HCT116 (cell line): ENCODE results near the gene ABL2. TPM values are rescaled to one million over a fixed set of nuclear protein-coding genes. Genes with fewer than 3 reads are reported as not detected.
A peak's percentile ranks its signal among the peaks of the same experiment; 100 is the strongest.
"Not testable (repeated sequence)": the region's sequence is repeated elsewhere in the genome, so short reads cannot be mapped to it uniquely, and the experiment has no call there.

Experiments used
- ATAC-seq: fragments of 200-7000 bp; cut with Tn5 transposase; 2 replicates; pipeline ENCODE4 v1.9.1; 2020; ENCODE audit warnings: mild to moderate bottlenecking, moderate library complexity
- BruUV-seq: library from RNA; stranded (reverse); fragments of 400-500 nt; replicated peaks from 2 replicates; lab custom pipeline; 2021; lab: Mats Ljungman, UMichigan
- CTCF ChIA-PET: fragments of 300-600 bp; sonication (Branson Sonifier 250); formaldehyde crosslinking; loops from one replicate; lab custom pipeline; 2021; ENCODE audit warnings: antibody characterized with exemption; lab: Charles Lee
- POLR2A ChIA-PET: fragments of 300-600, 350-600 bp; sonication (Branson Sonifier 250); formaldehyde crosslinking; loops from one replicate; lab custom pipeline; 2021; ENCODE audit warnings: antibody characterized with exemption; lab: Charles Lee
- RAD21 ChIA-PET, 2 experiments: fragments of 300-600 bp; sonication (Branson Sonifier 250); formaldehyde crosslinking; loops; one replicate each; lab custom pipeline; 2023; ENCODE audit warnings: low total read pairs in 2 of 2; ENCODE audit not compliant: uncharacterized antibody in 2 of 2, unreplicated experiment in 2 of 2, low non-redundant PET in 1 of 2; lab: Charles Lee
- DNase-seq: peaks from one replicate; pipeline ENCODE4 v3.0.0-alpha.2; 2010; ENCODE audit warnings: low read depth, low spot score
- H2AFZ ChIP-seq: fragments of 200-600 bp; shearing (Covaris generic), sonication (generic); 2 replicates; pipeline ENCODE4 v1.6.1; 2017; ENCODE audit warnings: low read depth, mixed run types, mixed read lengths, antibody characterized with exemption, low read length; ENCODE audit not compliant: poor library complexity, severe bottlenecking
- H3K27ac ChIP-seq: 2 replicates; pipeline ENCODE4 v1.5.1; 2012; ENCODE audit warnings: low read depth, low read length
- H3K27me3 ChIP-seq: fragments of 200-600 bp; sonication (generic); 2 replicates; pipeline ENCODE4 v1.6.1; 2016; ENCODE audit warnings: mixed run types, low read length, mixed read lengths; ENCODE audit not compliant: insufficient read depth
- H3K36me3 ChIP-seq, 2 experiments: fragments of 200-500 bp in 1 of 2; fragments of 200-600 bp in 1 of 2; sonication (Bioruptor generic) in 1 of 2; sonication (generic) in 1 of 2; 2 replicates each; pipeline versions ENCODE4 v1.5.1 to v1.6.1; 2014 to 2016; ENCODE audit warnings: low read length in 2 of 2, inconsistent platforms in 1 of 2, mixed read lengths in 1 of 2, mixed run types in 1 of 2; ENCODE audit not compliant: insufficient read depth in 2 of 2, control insufficient read depth in 1 of 2
- H3K4me1 ChIP-seq, 2 experiments: fragments of 200-600 bp in 1 of 2; sonication (generic) in 1 of 2; 2 replicates each; pipeline versions ENCODE4 v1.5.1 to v1.6.1; 2012 to 2017; ENCODE audit warnings: low read length in 2 of 2, inconsistent platforms in 1 of 2, mild to moderate bottlenecking in 1 of 2, mixed read lengths in 1 of 2, mixed run types in 1 of 2, moderate library complexity in 1 of 2; ENCODE audit not compliant: insufficient read depth in 2 of 2, control insufficient read depth in 1 of 2
- H3K4me2 ChIP-seq: fragments of 200-600 bp; sonication (generic); 2 replicates; pipeline ENCODE4 v1.6.1; 2017; ENCODE audit warnings: mixed run types, low read length, mixed read lengths
- H3K4me3 ChIP-seq, 2 experiments: fragments of 200-600 bp in 1 of 2; sonication (generic) in 1 of 2; replicated peaks in 1 of 2; 2 replicates each; pipeline ENCODE4 v1.5.1; 2011 to 2016; ENCODE audit warnings: low read length in 2 of 2, control low read depth in 1 of 2, low read depth in 1 of 2, mild to moderate bottlenecking in 1 of 2, mixed read lengths in 1 of 2, mixed run types in 1 of 2
- H3K79me2 ChIP-seq: fragments of 200-600 bp; sonication (generic); 2 replicates; pipeline ENCODE4 v1.6.1; 2017; ENCODE audit warnings: mild to moderate bottlenecking, mixed run types, low read length, moderate library complexity, mixed read lengths; ENCODE audit not compliant: insufficient read depth
- H3K9ac ChIP-seq: fragments of 200-600 bp; sonication (generic); 2 replicates; pipeline ENCODE4 v1.6.1; 2016; ENCODE audit warnings: low read length, mixed read lengths
- H3K9me2 ChIP-seq: fragments of 200-600 bp; sonication (generic), shearing (Covaris generic); 2 replicates; pipeline ENCODE4 v1.6.1; 2017; ENCODE audit warnings: mixed run types, mild to moderate bottlenecking, moderate library complexity; ENCODE audit not compliant: insufficient read depth
- H3K9me3 ChIP-seq, 2 experiments: fragments of 200-500 bp in 1 of 2; fragments of 200-600 bp in 1 of 2; sonication (Bioruptor generic) in 1 of 2; sonication (generic) in 1 of 2; 2 replicates each; pipeline ENCODE4 v1.6.1; 2014 to 2017; ENCODE audit warnings: low read length in 2 of 2, mixed read lengths in 2 of 2, inconsistent platforms in 1 of 2, low read depth in 1 of 2, mild to moderate bottlenecking in 1 of 2, mixed run types in 1 of 2, moderate library complexity in 1 of 2; ENCODE audit not compliant: control insufficient read depth in 1 of 2, insufficient read depth in 1 of 2
- H4K20me1 ChIP-seq: fragments of 200-600 bp; sonication (generic), shearing (Covaris generic); 2 replicates; pipeline ENCODE4 v1.6.1; 2017; ENCODE audit warnings: mixed run types, mild to moderate bottlenecking, moderate library complexity; ENCODE audit not compliant: insufficient read depth
- CEBPB ChIP-seq: IDR thresholded peaks from 2 replicates; pipeline ENCODE4 v1.6.1; 2012; ENCODE audit warnings: low read depth
- EGR1 ChIP-seq: IDR thresholded peaks from 2 replicates; pipeline ENCODE4 v1.6.1; 2012; ENCODE audit warnings: low read depth
- ELF1 ChIP-seq: IDR thresholded peaks from 2 replicates; pipeline ENCODE4 v1.6.1; 2012; ENCODE audit warnings: low read depth, borderline replicate concordance
- EZH2 ChIP-seq: fragments of 200-600 bp; sonication (generic); IDR thresholded peaks from 2 replicates; pipeline ENCODE4 v1.6.1; 2017; ENCODE audit warnings: antibody characterized with exemption, mixed run types
- EZH2phosphoT487 ChIP-seq: fragments of 200-600 bp; IDR thresholded peaks from 2 replicates; pipeline ENCODE4 v1.6.1; 2018; ENCODE audit warnings: antibody characterized with exemption, borderline replicate concordance
- POLR2A ChIP-seq: IDR thresholded peaks from 2 replicates; pipeline ENCODE4 v1.7.0; 2011; ENCODE audit warnings: borderline replicate concordance; ENCODE audit not compliant: insufficient read depth, insufficient read length; ENCODE audit errors: extremely low read depth
- POLR2AphosphoS5 ChIP-seq: IDR thresholded peaks from 2 replicates; pipeline ENCODE4 v1.6.1; 2011; ENCODE audit warnings: mild to moderate bottlenecking, low read depth, low read length, moderate library complexity
- ZNF274 ChIP-seq: fragments of 200-500 bp; sonication (Bioruptor generic); IDR thresholded peaks from 2 replicates; pipeline ENCODE4 v1.6.1; 2014; ENCODE audit warnings: mild to moderate bottlenecking, low read depth, low read length, inconsistent platforms
- intact Hi-C: fragments of 100-400 bp; cut with micrococcal nuclease; formaldehyde crosslinking; loops from 2 replicates; pipeline ENCODE4 v1.10.0; 2022
- total RNA-seq: library from RNA; stranded (reverse); gene quantifications from one replicate; pipeline ENCODE4 v1.2.1, GENCODE V29; 2021; ENCODE audit not compliant: unreplicated experiment
- TF ChIP-seq, protein P1 (sequence below), 3 experiments: fragments of 200-600 bp in 1 of 3; sonication (generic) in 1 of 3; IDR thresholded peaks in 2 of 3; conservative IDR thresholded peaks in 1 of 3; 2 replicates each; pipeline ENCODE4 v1.5.1; 2012 to 2017; ENCODE audit warnings: low read depth in 2 of 3, low read length in 2 of 3, antibody characterized with exemption in 1 of 3, borderline replicate concordance in 1 of 3, control low read depth in 1 of 3, mild to moderate bottlenecking in 1 of 3, mixed read lengths in 1 of 3, mixed run types in 1 of 3, moderate library complexity in 1 of 3; ENCODE audit not compliant: insufficient read depth in 1 of 3
- TF ChIP-seq, protein P2 (sequence below): IDR thresholded peaks from 2 replicates; pipeline ENCODE4 v1.6.1; 2011; ENCODE audit warnings: mild to moderate bottlenecking, low read length, moderate library complexity; ENCODE audit not compliant: insufficient replicate concordance; ENCODE audit errors: extremely low read depth

Gene ABL2
- total RNA-seq, 1 experiment from 2014 or later = 22.9 TPM

DNA sequence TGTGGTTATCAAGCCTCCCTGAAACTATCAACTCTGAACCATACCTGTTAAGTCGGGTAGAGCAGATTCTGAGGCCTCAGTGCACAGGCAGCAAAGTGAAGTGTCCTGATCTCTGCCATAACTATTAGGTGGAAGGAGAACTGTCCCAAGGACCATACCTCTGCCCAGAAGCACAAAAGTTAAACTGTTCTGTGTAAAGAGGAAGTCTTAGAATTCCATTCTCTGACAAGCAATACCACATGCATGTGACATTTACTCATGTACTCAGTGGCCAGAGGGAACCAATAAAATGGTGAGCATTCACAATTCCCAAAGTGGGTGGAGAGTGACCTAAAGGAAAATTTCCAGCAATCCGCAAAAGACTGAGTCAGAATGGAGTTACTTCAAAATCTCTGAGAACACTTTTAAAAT is 86.6 kb downstream of the ABL2 start (continued):
- TF ChIP-seq, protein P1, sequence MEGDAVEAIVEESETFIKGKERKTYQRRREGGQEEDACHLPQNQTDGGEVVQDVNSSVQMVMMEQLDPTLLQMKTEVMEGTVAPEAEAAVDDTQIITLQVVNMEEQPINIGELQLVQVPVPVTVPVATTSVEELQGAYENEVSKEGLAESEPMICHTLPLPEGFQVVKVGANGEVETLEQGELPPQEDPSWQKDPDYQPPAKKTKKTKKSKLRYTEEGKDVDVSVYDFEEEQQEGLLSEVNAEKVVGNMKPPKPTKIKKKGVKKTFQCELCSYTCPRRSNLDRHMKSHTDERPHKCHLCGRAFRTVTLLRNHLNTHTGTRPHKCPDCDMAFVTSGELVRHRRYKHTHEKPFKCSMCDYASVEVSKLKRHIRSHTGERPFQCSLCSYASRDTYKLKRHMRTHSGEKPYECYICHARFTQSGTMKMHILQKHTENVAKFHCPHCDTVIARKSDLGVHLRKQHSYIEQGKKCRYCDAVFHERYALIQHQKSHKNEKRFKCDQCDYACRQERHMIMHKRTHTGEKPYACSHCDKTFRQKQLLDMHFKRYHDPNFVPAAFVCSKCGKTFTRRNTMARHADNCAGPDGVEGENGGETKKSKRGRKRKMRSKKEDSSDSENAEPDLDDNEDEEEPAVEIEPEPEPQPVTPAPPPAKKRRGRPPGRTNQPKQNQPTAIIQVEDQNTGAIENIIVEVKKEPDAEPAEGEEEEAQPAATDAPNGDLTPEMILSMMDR (IDR thresholded peaks at IDR 0.05 in 2 of 3, conservative IDR thresholded peaks at IDR 0.05 in 1 of 3; ENCODE audit: borderline replicate concordance in 1 of 3, insufficient read depth in 1 of 3, low read depth in 2 of 3, low read length in 2 of 3) = no peak

DNA sequence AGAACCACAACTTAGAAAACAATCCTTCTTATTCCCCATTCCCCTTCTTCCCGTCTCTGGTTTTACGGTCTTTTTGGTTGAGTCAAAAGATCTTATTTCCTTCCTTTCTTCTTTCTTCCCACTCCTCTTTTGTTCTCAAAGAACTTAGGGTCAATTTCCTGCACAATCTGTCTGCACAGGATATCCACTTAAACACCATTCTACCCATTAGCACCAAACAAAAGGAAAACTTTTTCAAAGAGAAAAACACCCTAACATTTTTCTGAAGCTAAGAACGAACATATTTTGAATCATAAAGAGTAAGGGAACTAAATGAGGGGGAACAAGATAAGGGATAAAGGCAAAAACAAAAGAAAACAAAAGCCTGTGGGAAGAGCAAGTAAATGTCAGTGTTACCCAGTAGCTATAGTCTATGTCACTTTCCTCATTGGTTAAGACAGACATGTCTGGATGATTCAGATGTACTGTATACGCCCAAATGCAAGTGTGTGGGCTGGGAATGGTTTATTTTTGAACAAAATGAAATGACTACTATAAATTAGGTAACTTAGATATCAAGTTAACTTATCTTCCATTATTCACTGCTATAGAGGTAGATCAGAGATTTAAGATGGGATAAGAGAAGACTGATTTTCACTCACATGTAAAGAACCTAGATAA is 87.8 kb downstream of the ABL2 start:
- intact Hi-C loops = no loop called here
- RAD21 ChIA-PET = no interaction called here
- no peak for DNase-seq

DNA sequence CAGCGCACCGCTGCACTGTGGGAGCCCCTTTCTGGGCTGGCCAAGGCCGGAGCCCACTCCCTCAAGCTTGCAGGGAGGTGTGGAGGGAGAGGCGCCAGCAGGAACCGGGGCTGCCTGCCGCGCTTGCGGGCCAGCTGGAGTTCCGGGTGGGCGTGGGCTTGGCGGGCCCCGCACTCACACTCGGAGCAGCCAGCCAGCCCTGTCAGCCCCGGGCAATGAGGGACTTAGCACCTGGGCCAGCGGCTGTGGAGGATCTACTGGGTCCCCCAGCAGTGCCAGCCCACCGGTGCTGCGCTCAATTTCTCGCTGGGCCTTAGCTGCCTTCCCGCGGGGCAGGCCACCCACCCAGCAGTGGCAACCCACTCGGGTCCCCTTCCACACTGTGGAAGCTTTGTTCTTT is 90.7 kb downstream of the ABL2 start:
- intact Hi-C loops, ATAC-seq, H3K9me2 ChIP-seq, H4K20me1 ChIP-seq, RAD21 ChIA-PET, H3K36me3 ChIP-seq, DNase-seq, H3K4me2 ChIP-seq, H3K9ac ChIP-seq, H3K27ac ChIP-seq, POLR2A ChIA-PET, H2AFZ ChIP-seq, CTCF ChIA-PET, H3K4me3 ChIP-seq, H3K27me3 ChIP-seq, H3K9me3 ChIP-seq, BruUV-seq: not testable (repeated sequence)
- H3K4me1 ChIP-seq = peaks cover 27% of the 10 kb centered on the region in 2 experiments
- H3K79me2 ChIP-seq = peaks cover 57% of the 10 kb centered on the region

More for the DNA sequence above, 87.8 kb downstream of the ABL2 start:
- H3K4me3 ChIP-seq = peak overlapping the region in 1 of 2 experiments; percentile 56; a peak in 2 of 4 replicates
- peaks cover 58% of the 10 kb centered on the region for H3K79me2 ChIP-seq
- peak overlapping the region; percentile 59 for H3K9ac ChIP-seq
- H2AFZ ChIP-seq = no peak overlapping the region
- H3K4me1 ChIP-seq = peaks cover 39 to 40% of the 10 kb centered on the region in 2 experiments
- no TSS peak for BruUV-seq
- POLR2A ChIA-PET = no interaction called here
- H3K4me2 ChIP-seq = peak overlapping the region; percentile 81
- CTCF ChIA-PET = interaction anchor here (1.1 kb wide), 1 partner anchor 21 kb away, joined by 4 read pairs; no protein-coding TSS in a partner anchor
- H3K9me3 ChIP-seq = no peaks in the 10 kb centered on the region
- H4K20me1 ChIP-seq = no peaks in the 10 kb centered on the region
- no peaks in the 10 kb centered on the region for H3K36me3 ChIP-seq
- TF ChIP-seq, protein P1 (IDR thresholded peaks at IDR 0.05 in 2 of 3, conservative IDR thresholded peaks at IDR 0.05 in 1 of 3; ENCODE audit: borderline replicate concordance in 1 of 3, insufficient read depth in 1 of 3, low read depth in 2 of 3, low read length in 2 of 3) = no peak
- TF ChIP-seq, protein P2, sequence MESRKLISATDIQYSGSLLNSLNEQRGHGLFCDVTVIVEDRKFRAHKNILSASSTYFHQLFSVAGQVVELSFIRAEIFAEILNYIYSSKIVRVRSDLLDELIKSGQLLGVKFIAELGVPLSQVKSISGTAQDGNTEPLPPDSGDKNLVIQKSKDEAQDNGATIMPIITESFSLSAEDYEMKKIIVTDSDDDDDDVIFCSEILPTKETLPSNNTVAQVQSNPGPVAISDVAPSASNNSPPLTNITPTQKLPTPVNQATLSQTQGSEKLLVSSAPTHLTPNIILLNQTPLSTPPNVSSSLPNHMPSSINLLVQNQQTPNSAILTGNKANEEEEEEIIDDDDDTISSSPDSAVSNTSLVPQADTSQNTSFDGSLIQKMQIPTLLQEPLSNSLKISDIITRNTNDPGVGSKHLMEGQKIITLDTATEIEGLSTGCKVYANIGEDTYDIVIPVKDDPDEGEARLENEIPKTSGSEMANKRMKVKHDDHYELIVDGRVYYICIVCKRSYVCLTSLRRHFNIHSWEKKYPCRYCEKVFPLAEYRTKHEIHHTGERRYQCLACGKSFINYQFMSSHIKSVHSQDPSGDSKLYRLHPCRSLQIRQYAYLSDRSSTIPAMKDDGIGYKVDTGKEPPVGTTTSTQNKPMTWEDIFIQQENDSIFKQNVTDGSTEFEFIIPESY = no peak
- TF ChIP-seq ZNF274 (no peak), EZH2phosphoT487 (no peak), POLR2A (no peak), EZH2 (no peak), EGR1 (no peak), POLR2AphosphoS5 (no peak), CEBPB (no peak), ELF1 (no peak)
- no peaks in the 10 kb centered on the region for H3K9me2 ChIP-seq
- no peak for ATAC-seq
- H3K27me3 ChIP-seq = no peaks in the 10 kb centered on the region
- H3K27ac ChIP-seq = peak overlapping the region; percentile 71; the same call in 1 of the 2 replicates
